Measurements from ENCODE around the gene ZNG1E.
"Not testable (repeated sequence)": the region's sequence is repeated elsewhere in the genome, so short reads cannot be mapped to it uniquely, and the experiment has no call there.

ZNG1E gene

DNA sequence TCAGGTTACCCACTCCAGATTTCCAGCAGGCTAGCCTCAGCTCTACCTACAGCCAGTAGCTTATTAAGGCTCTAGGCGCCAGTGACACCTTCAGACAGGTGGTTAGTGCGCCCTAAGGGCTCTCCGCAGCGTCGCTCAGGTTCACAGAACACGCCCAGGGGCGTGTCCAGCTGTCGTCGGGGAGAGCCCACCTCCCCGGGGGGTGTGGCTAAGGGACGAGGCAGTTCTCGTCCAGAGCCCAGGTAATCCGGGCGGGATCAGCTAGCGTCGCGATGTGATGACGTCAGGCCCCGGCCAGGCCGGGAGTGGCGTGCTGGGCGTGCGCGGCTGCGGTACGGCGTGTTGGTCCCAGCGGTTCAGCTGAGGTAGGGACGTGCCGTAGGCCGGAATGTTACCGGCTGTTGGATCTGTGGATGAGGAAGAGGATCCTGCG lies at the start of gene ZNG1E:
Gene ZNG1E, plus strand, starts transcription at position 340 of the 433 bp plus-strand sequence. Its CDS starts 49 bp downstream, at position 389.
- not testable (repeated sequence) for H3K27me3 ChIP-seq (ENCODE audit: low read depth, low read length); H3K4me1 ChIP-seq (ENCODE audit: control insufficient read depth in 1 of 2, insufficient read depth in 2 of 2, low read length in 2 of 2); H3K36me3 ChIP-seq (ENCODE audit: control insufficient read depth in 1 of 2, insufficient read depth in 2 of 2, low read length in 2 of 2); H3K27ac ChIP-seq (ENCODE audit: low read length); H3K9me3 ChIP-seq (ENCODE audit: control insufficient read depth in 1 of 2, low read length in 2 of 2)
- H3K4me3 ChIP-seq (ENCODE audit: low read depth in 1 of 2, low read length in 2 of 2): peak within 1 kb of the TSS in 1 of 2 donors; percentile 57

- not testable (repeated sequence) for H3K4me3 ChIP-seq (ENCODE audit: low read depth in 1 of 2, low read length in 2 of 2); H3K9me3 ChIP-seq (ENCODE audit: control insufficient read depth in 1 of 2, low read length in 2 of 2); H3K4me1 ChIP-seq (ENCODE audit: control insufficient read depth in 1 of 2, insufficient read depth in 2 of 2, low read length in 2 of 2); H3K36me3 ChIP-seq (ENCODE audit: control insufficient read depth in 1 of 2, insufficient read depth in 2 of 2, low read length in 2 of 2); H3K27ac ChIP-seq (ENCODE audit: low read length); H3K27me3 ChIP-seq (ENCODE audit: low read depth, low read length)
These were observed 2.1 kb upstream of the ZNG1E start for GRCh38 chr9:65673579-65673978.

DNA sequence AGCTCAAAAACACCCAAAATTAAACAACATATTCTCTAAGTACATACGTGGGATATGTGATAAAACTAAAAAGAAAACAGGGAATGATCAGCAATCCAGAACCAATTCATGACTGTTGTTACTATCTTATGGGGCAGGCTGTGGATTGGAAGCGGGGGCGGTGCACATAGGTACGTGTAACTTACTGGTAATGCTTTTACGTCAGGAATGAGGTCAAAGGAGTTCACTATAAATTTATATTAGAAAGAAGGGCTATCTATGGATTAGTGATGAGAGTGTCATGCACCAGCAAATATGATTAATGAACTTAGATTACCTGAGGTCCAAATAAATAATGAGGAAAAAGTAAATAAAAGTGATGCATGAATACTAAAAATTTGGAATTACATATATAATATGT lies 710 bp upstream of the ZNG1E start:
- H3K4me3 ChIP-seq (ENCODE audit: low read depth in 1 of 2, low read length in 2 of 2); H3K9me3 ChIP-seq (ENCODE audit: control insufficient read depth in 1 of 2, low read length in 2 of 2); H3K4me1 ChIP-seq (ENCODE audit: control insufficient read depth in 1 of 2, insufficient read depth in 2 of 2, low read length in 2 of 2); H3K36me3 ChIP-seq (ENCODE audit: control insufficient read depth in 1 of 2, insufficient read depth in 2 of 2, low read length in 2 of 2); H3K27ac ChIP-seq (ENCODE audit: low read length); H3K27me3 ChIP-seq (ENCODE audit: low read depth, low read length): not testable (repeated sequence)

GRCh38 chr9:65676389-65676788 lies 661 bp downstream of the ZNG1E start:
- H3K27ac ChIP-seq (ENCODE audit: low read length); H3K9me3 ChIP-seq (ENCODE audit: control insufficient read depth in 1 of 2, low read length in 2 of 2); H3K4me3 ChIP-seq (ENCODE audit: low read depth in 1 of 2, low read length in 2 of 2); H3K36me3 ChIP-seq (ENCODE audit: control insufficient read depth in 1 of 2, insufficient read depth in 2 of 2, low read length in 2 of 2); H3K4me1 ChIP-seq (ENCODE audit: control insufficient read depth in 1 of 2, insufficient read depth in 2 of 2, low read length in 2 of 2); H3K27me3 ChIP-seq (ENCODE audit: low read depth, low read length): not testable (repeated sequence)

GRCh38 chr9:65678533-65678932 lies 2.8 kb downstream of the ZNG1E start:
- not testable (repeated sequence) for H3K4me3 ChIP-seq (ENCODE audit: low read depth in 1 of 2, low read length in 2 of 2); H3K27me3 ChIP-seq (ENCODE audit: low read depth, low read length); H3K27ac ChIP-seq (ENCODE audit: low read length); H3K9me3 ChIP-seq (ENCODE audit: control insufficient read depth in 1 of 2, low read length in 2 of 2); H3K4me1 ChIP-seq (ENCODE audit: control insufficient read depth in 1 of 2, insufficient read depth in 2 of 2, low read length in 2 of 2); H3K36me3 ChIP-seq (ENCODE audit: control insufficient read depth in 1 of 2, insufficient read depth in 2 of 2, low read length in 2 of 2)

DNA sequence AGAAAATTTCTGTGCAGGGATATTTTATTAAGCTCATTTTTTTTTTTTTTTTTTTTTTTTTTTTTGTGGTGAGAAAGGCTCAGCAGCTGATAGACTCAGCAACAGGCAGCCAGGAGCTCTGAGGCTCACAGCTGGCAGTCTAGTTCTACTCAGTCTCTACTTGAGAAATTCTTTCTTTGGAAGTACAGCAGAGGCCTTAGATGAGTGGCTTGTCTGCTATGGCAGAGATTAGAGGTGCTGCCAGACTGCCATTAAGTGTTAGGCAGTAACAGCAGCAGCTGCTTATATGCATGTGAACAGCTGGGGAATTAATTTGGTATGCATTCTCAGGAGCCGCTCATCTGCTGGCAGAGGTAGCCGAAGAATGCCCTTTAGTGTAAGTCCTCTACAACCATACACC lies 27.8 kb downstream of the ZNG1E start:
- not testable (repeated sequence) for H3K9me3 ChIP-seq (ENCODE audit: control insufficient read depth in 1 of 2, low read length in 2 of 2); H3K36me3 ChIP-seq (ENCODE audit: control insufficient read depth in 1 of 2, insufficient read depth in 2 of 2, low read length in 2 of 2); H3K4me1 ChIP-seq (ENCODE audit: control insufficient read depth in 1 of 2, insufficient read depth in 2 of 2, low read length in 2 of 2); H3K27ac ChIP-seq (ENCODE audit: low read length); H3K4me3 ChIP-seq (ENCODE audit: low read depth in 1 of 2, low read length in 2 of 2); H3K27me3 ChIP-seq (ENCODE audit: low read depth, low read length)

DNA sequence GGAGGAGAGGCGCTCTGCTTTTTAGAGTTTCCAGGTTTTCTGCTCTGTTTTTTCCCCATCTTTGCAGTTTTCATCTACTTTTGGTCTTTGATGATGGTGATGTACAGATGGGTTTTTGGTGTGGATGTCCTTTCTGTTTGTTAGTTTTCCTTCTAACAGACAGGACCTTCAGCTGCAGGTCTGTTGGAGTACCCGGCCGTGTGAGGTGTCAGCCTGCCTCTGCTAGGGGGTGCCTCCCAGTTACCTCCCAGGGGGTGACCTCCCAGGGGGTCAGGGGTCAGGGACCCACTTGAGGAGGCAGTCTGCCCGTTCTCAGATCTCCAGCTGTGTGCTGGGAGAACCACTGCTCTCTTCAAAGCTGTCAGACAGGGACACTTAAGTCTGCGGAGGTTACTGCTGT lies 38.7 kb downstream of the ZNG1E start:
- H3K36me3 ChIP-seq (ENCODE audit: control insufficient read depth in 1 of 2, insufficient read depth in 2 of 2, low read length in 2 of 2); H3K27ac ChIP-seq (ENCODE audit: low read length); H3K4me1 ChIP-seq (ENCODE audit: control insufficient read depth in 1 of 2, insufficient read depth in 2 of 2, low read length in 2 of 2); H3K4me3 ChIP-seq (ENCODE audit: low read depth in 1 of 2, low read length in 2 of 2); H3K9me3 ChIP-seq (ENCODE audit: control insufficient read depth in 1 of 2, low read length in 2 of 2); H3K27me3 ChIP-seq (ENCODE audit: low read depth, low read length): not testable (repeated sequence)

GRCh38 chr9:65737096-65737564 lies 61.4 kb downstream of the ZNG1E start, which contains the start of gene FOXD4L4:
TSS of gene FOXD4L4 (plus strand) at chr9:65737146. CDS start at chr9:65737146, 0 bp downstream.
- H3K4me3 ChIP-seq (ENCODE audit: low read depth in 1 of 2, low read length in 2 of 2); H3K4me1 ChIP-seq (ENCODE audit: control insufficient read depth in 1 of 2, insufficient read depth in 2 of 2, low read length in 2 of 2); H3K27me3 ChIP-seq (ENCODE audit: low read depth, low read length); H3K9me3 ChIP-seq (ENCODE audit: control insufficient read depth in 1 of 2, low read length in 2 of 2); H3K36me3 ChIP-seq (ENCODE audit: control insufficient read depth in 1 of 2, insufficient read depth in 2 of 2, low read length in 2 of 2); H3K27ac ChIP-seq (ENCODE audit: low read length): not testable (repeated sequence)

- H3K27me3 ChIP-seq (ENCODE audit: low read depth, low read length); H3K4me3 ChIP-seq (ENCODE audit: low read depth in 1 of 2, low read length in 2 of 2); H3K36me3 ChIP-seq (ENCODE audit: control insufficient read depth in 1 of 2, insufficient read depth in 2 of 2, low read length in 2 of 2); H3K27ac ChIP-seq (ENCODE audit: low read length); H3K4me1 ChIP-seq (ENCODE audit: control insufficient read depth in 1 of 2, insufficient read depth in 2 of 2, low read length in 2 of 2); H3K9me3 ChIP-seq (ENCODE audit: control insufficient read depth in 1 of 2, low read length in 2 of 2): not testable (repeated sequence)
These were observed 62.4 kb downstream of the ZNG1E start for GRCh38 chr9:65738133-65738532.

All from muscle layer of duodenum (tissue), 2 donors.